Ramos (cell line): Measurements from ENCODE around the gene RHOG.

Experiments used
- in situ Hi-C: fragments of 300-500 bp; cut with MboI; formaldehyde crosslinking; loops from one replicate; pipeline ENCODE4 v1.14.3; 2022; ENCODE audit warnings: low sequenced_read_pairs; ENCODE audit not compliant: unreplicated experiment

Gene RHOG

GRCh38 chr11:3835751-3836150 is 5.0 kb downstream of the RHOG start:
- in situ Hi-C loops, result no loop called here

GRCh38 chr11:3834664-3835461 is 5.9 kb downstream of the RHOG start:
- in situ Hi-C loops, result no loop called here

DNA sequence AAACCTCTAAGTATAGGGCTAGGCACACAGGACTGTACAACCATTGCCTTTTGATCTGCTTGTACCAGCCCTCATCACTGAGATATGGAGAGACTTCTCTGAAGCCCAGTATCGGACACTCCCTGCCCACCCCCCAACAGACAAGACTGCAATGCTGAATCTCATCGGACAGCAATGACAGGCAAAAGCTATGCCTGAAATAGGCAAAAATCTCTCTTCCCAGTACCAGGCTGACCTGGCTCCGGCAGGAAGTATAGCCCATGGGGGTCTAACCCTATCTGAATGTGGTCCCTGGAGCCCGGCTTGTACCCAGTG is 6.5 kb downstream of the RHOG start:
- in situ Hi-C loops, result no loop called here

GRCh38 chr11:3833449-3833848 is 7.3 kb downstream of the RHOG start:
- in situ Hi-C loops, result no loop called here

GRCh38 chr11:3832816-3833215 is 7.9 kb downstream of the RHOG start:
- in situ Hi-C loops, result no loop called here

GRCh38 chr11:3831378-3832239 is 9.2 kb downstream of the RHOG start:
- in situ Hi-C loops, result no loop called here

DNA sequence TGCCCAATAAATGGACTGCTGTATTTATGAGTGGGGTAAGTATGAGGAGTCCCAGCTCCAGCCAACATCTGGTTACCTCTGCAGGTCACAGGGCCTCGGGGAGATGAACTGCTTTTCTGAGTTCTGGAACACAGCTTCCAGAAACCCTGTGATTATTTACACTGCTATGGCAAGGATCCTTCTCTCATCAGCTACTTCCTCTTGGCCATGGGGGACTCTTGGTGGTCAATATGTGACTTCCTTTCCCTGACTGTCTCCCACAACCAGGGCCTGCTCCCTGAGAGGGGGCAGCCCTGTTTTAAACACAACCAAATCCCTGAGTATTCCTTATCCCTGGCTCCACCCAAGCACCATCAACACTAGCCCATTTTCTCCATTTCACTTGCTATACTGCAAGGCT is 10.0 kb downstream of the RHOG start:
- in situ Hi-C loops, result no loop called here

GRCh38 chr11:3830088-3830487 is 10.7 kb downstream of the RHOG start:
- in situ Hi-C loops, result no loop called here

GRCh38 chr11:3827434-3828186 is 13.1 kb downstream of the RHOG start:
- in situ Hi-C loops, result no loop called here

DNA sequence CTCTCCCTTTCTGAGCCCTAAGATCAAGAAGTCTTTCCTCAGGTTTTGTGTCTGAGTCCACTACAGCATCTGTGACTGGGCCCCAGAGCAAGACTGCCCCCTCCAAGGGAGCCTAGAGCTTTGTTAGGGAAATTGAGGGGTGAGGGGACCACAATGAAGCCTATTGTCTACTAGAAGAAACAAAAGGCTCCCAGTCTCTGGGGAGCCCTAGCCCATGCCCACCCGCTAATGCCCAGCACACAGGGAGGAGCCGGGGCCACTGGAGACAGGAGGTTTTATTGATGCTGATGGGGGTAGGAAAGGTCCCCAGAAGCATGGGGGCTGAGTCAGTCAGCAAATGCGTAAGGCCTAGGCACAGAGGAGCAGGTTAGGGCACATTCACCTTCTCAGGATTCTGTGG is 14.0 kb downstream of the RHOG start:
- in situ Hi-C loops, result no loop called here

- in situ Hi-C loops, result no loop called here
Measured at GRCh38 chr11:3825473-3826154, 15.1 kb downstream of the RHOG start.

GRCh38 chr11:3824714-3825472 is 15.9 kb downstream of the RHOG start:
- in situ Hi-C loops, result no loop called here

GRCh38 chr11:3823762-3824506 is 16.8 kb downstream of the RHOG start:
- in situ Hi-C loops, result no loop called here

DNA sequence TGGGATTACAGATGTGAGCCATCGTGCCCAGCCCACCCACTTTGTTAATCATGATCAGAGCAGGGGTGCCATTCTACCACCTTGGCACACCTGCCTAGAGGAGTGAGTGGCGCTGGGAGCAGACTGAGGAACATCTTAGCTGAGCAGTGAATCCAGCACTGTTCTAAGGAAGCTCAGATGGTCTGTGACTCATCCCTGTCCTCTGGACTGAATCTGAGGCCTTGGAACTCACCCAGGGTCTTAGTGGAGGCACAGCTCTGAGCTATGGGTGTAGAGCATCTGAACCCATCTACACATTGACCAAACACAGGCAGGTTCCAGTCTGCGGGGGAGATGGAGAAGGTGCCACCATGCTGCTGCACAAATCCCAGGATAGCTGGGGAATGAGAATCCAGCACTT is 17.5 kb downstream of the RHOG start:
- in situ Hi-C loops, result no loop called here

DNA sequence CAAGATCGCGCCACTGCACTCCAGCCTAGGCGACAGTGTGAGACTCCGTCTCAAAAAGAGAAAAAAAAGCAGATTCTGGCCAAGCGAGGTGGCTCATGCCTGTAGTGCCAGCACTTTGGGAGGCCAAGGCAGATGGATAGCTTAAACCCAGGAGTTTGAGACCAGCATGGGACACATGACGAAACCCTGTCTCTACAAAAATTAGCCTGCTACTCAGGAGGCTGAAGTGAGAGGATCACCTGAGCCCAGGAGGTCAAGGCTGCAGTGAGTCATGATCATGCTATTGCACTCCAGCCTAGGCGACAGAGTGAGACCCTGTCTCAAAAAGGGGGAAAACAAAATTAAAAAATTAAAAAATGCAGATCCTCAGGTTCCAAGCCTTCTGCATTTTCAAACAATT is 18.4 kb downstream of the RHOG start:
- in situ Hi-C loops, result no loop called here

- in situ Hi-C loops, result no loop called here
Measured at GRCh38 chr11:3820971-3821370, 19.8 kb downstream of the RHOG start.

DNA sequence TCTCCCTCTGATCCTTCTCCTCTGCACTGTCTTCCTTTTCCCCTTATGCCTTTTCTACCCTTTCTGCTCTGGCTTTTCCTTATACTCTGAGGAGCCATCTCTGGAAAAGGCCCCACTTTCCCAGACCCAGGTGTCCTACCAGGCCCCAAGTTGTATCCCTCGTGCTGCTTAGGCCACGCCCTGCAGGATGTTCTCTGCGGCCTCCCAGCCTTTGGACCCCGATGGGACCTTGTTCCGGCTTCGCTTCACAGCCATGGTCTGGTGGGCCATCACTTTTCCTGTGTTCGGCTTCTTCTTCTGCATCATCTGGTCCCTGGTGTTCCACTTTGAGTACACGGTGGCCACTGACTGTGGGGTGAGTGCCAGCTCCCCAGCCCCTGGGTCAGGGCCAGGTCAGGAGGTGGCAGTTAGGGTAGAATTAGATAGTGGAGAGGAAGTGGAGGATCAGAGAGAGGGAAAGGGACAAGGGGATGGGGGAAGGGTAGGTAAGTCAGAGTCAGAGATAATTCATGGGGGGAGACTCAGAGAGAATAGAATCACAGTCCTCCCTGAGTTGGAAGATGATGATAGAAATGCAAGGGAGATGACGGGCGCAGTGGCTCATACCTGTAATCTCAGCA is 23.5 kb downstream of the RHOG start:
- in situ Hi-C loops, result no loop called here

DNA sequence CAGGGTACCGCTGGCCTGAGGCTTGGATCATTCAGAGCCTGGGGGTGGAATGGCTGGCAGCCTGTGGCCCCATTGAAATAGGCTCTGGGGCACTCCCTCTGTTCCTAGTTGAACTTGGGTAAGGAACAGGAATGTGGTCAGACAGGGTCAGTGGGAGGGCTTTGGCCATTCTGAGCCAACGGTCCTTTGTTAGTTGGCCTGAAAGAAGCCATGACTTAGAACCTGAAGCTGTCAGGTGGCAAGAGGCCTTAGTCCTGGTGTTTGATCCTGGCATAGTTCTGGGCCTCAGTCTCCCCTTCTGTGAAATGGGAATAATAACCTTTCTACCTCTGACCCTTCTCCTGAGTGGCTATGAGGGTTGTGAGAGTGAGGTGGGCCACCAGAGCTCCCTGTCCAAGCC is 24.1 kb downstream of the RHOG start:
- in situ Hi-C loops, result no loop called here

DNA sequence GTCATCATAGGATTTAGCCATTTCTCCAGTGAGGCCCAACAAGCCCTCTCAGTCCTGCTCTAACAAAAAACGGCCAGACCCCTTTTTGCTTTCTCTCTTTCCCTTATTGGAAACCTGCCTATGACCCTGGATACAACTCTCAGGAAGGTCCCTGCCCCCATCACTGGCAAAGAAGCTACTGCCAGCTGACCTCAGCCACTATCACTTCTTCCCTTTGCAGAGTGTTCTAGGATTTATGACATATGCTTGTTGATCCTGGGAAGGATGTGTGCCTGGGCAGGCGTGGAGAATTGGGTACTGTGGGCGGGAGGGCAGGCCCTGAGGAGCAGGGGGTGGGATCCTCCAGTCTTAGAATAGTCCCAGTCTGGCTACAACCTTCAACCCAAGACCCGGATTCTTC is 24.9 kb downstream of the RHOG start:
- in situ Hi-C loops, result no loop called here
